Liver (tissue), 9 donors: Measurements from ENCODE around the gene CEP128. TPM values are rescaled to one million over a fixed set of nuclear protein-coding genes. Genes with fewer than 3 reads are reported as not detected.

ENCODE experiments used
- DNase-seq: peaks from one replicate; pipeline ENCODE4 v3.0.0-alpha.2; 2017; ENCODE audit warnings: low spot score
- H3K27ac ChIP-seq, 2 donors: one replicate each; pipeline ENCODE4 v1.7.0; 2013; ENCODE audit warnings: inconsistent platforms in 2 of 2, low read length in 2 of 2, control low read depth in 1 of 2, low read depth in 1 of 2, mild to moderate bottlenecking in 1 of 2
- H3K27me3 ChIP-seq, 4 donors: one replicate each; pipeline versions ENCODE4 v1.6.1 to v1.7.0; 2013; ENCODE audit warnings: low read length in 3 of 4, inconsistent platforms in 1 of 4, mild to moderate bottlenecking in 1 of 4, moderate library complexity in 1 of 4; ENCODE audit not compliant: control insufficient read depth in 4 of 4, insufficient read depth in 4 of 4
- H3K36me3 ChIP-seq, 4 donors: one replicate each; pipeline versions ENCODE4 v1.6.1 to v1.7.0; 2013; ENCODE audit warnings: low read length in 3 of 4, mild to moderate bottlenecking in 3 of 4, low read depth in 1 of 4, moderate library complexity in 1 of 4; ENCODE audit not compliant: control insufficient read depth in 4 of 4, insufficient read depth in 3 of 4
- H3K4me1 ChIP-seq, 4 donors: one replicate each; pipeline versions ENCODE4 v1.6.1 to v1.7.0; 2013; ENCODE audit warnings: low read length in 3 of 4, mild to moderate bottlenecking in 3 of 4, moderate library complexity in 1 of 4; ENCODE audit not compliant: control insufficient read depth in 4 of 4, insufficient read depth in 4 of 4
- H3K4me3 ChIP-seq, 3 donors: one replicate each; pipeline versions ENCODE4 v1.6.1 to v1.7.0; 2013; ENCODE audit warnings: low read length in 3 of 3, control low read depth in 1 of 3, low read depth in 1 of 3, mild to moderate bottlenecking in 1 of 3
- H3K9ac ChIP-seq, 2 donors: one replicate each; pipeline ENCODE4 v1.7.0; 2013; ENCODE audit warnings: low read length in 2 of 2, mild to moderate bottlenecking in 2 of 2, moderate library complexity in 2 of 2, control low read depth in 1 of 2, low read depth in 1 of 2
- H3K9me3 ChIP-seq, 4 donors: one replicate each; pipeline versions ENCODE4 v1.6.1 to v1.7.0; 2013; ENCODE audit warnings: low read length in 3 of 4; ENCODE audit not compliant: control insufficient read depth in 4 of 4
- ATF3 ChIP-seq: IDR thresholded peaks from 2 replicates; pipeline ENCODE4 v1.6.1; 2016; ENCODE audit warnings: antibody characterized with exemption
- EGR1 ChIP-seq, 2 donors: IDR thresholded peaks; 2 replicates each; pipeline ENCODE4 v1.6.1; 2016 to 2018; ENCODE audit warnings: antibody characterized with exemption in 2 of 2, low read depth in 2 of 2
- FOXA1 ChIP-seq: IDR thresholded peaks from 2 replicates; pipeline ENCODE4 v1.6.1; 2016; ENCODE audit warnings: antibody characterized with exemption
- FOXA2 ChIP-seq: IDR thresholded peaks from 2 replicates; pipeline ENCODE4 v1.6.1; 2016; ENCODE audit warnings: antibody characterized with exemption
- GABPA ChIP-seq, 2 donors: IDR thresholded peaks in 1 of 2; conservative IDR thresholded peaks in 1 of 2; 2 replicates each; pipeline ENCODE4 v1.6.1; 2016; ENCODE audit warnings: antibody characterized with exemption in 2 of 2, mild to moderate bottlenecking in 1 of 2, moderate library complexity in 1 of 2
- HNF4G ChIP-seq: IDR thresholded peaks from 2 replicates; pipeline ENCODE4 v1.6.1; 2016; ENCODE audit warnings: antibody characterized with exemption
- MAX ChIP-seq: IDR thresholded peaks from 2 replicates; pipeline ENCODE4 v1.6.1; 2016; ENCODE audit warnings: antibody characterized with exemption
- NR2F2 ChIP-seq: IDR thresholded peaks from 2 replicates; pipeline ENCODE4 v1.6.1; 2016; ENCODE audit warnings: antibody characterized with exemption
- REST ChIP-seq: IDR thresholded peaks from 2 replicates; pipeline ENCODE4 v1.6.1; 2016; ENCODE audit warnings: antibody characterized with exemption, mild to moderate bottlenecking
- RXRA ChIP-seq, 2 donors: IDR thresholded peaks; 2 replicates each; pipeline ENCODE4 v1.6.1; 2017 to 2018; ENCODE audit warnings: antibody characterized with exemption in 2 of 2, mild to moderate bottlenecking in 1 of 2
- SP1 ChIP-seq: IDR thresholded peaks from 2 replicates; pipeline ENCODE4 v1.6.1; 2018; ENCODE audit warnings: antibody characterized with exemption, mild to moderate bottlenecking
- TAF1 ChIP-seq: conservative IDR thresholded peaks from 2 replicates; pipeline ENCODE4 v1.6.1; 2016; ENCODE audit warnings: antibody characterized with exemption, mild to moderate bottlenecking
- YY1 ChIP-seq: IDR thresholded peaks from 2 replicates; pipeline ENCODE4 v1.6.1; 2016; ENCODE audit warnings: antibody characterized with exemption, mild to moderate bottlenecking
- ZBTB33 ChIP-seq: IDR thresholded peaks from 2 replicates; pipeline ENCODE4 v1.6.1; 2016; ENCODE audit warnings: antibody characterized with exemption
- WGBS: extraction: QIAGEN DNeasy Blood & Tissue Kit; methylation state at CpG from one replicate; pipeline ENCODE4 v1.1.7; 2013; 5-methylcytosine and 5-hydroxymethylcytosine counted together
- polyA plus RNA-seq, 2 donors: library from polyadenylated mRNA; stranded (reverse) in 1 of 2; unstranded in 1 of 2; fragments of 200-250 nt in 1 of 2; fragments of >200 nt in 1 of 2; fragmentation: Nextera tagmentation in 1 of 2; extraction: Ambion mirVana in 1 of 2; gene quantifications; one replicate each; pipeline versions ENCODE4 v1.2.1 to v1.2.3, GENCODE V29; 2013 to 2015
- total RNA-seq, 2 donors: library from RNA; depleted of rRNA; stranded (reverse); fragments of >200 nt; gene quantifications; one replicate each; pipeline ENCODE4 v1.2.3, GENCODE V29; 2014
- donor health status: healthy.
- donor health status: healthy.
- donor health status: healthy.
- donor health status: healthy.
- donor health status: healthy.

CEP128 gene
- total and polyA plus RNA-seq, 4 donors: 0.27 to 3.8 (median 1.4) TPM

- TF ChIP-seq GABPA (IDR thresholded peaks at IDR 0.05 in 1 of 2, conservative IDR thresholded peaks at IDR 0.05 in 1 of 2) (no peak), RXRA (IDR thresholded peaks at IDR 0.05) (no peak), FOXA1 (no peak), NR2F2 (no peak), HNF4G (no peak), TAF1 (no peak), REST (no peak), YY1 (no peak), EGR1 (IDR thresholded peaks at IDR 0.05; ENCODE audit: low read depth in 2 of 2) (no peak), FOXA2 (no peak), ATF3 (no peak), MAX (no peak), SP1 (no peak), ZBTB33 (no peak)
- WGBS: 81% methylated on average over 1 of the region's 1 CpG
Measured at GRCh38 chr14:80956922-80957321, 15.4 kb upstream of the CEP128 start.

GRCh38 chr14:80956102-80956501 lies 14.6 kb upstream of the CEP128 start:
- no peak for TF ChIP-seq MAX
- TF ChIP-seq ZBTB33: no peak
- Histone ChIP-seq H3K27me3 (no peaks in the 10 kb centered on the region), H3K9me3 (no peaks in the 10 kb centered on the region), H3K4me1 (peaks cover 0 to 15% (median 8%) of the 10 kb centered on the region in 4 donors), H3K27ac (no peak overlapping the region), H3K9ac (no peak overlapping the region), H3K4me3 (no peak overlapping the region), H3K36me3 (no peaks in the 10 kb centered on the region)
- DNase-seq: no peak
- 51% methylated on average over 2 of the region's 2 CpGs for WGBS

More at GRCh38 chr14:80956922-80957321, 15.4 kb upstream of the CEP128 start:
- no peak overlapping the region for H3K27ac ChIP-seq
- no peaks in the 10 kb centered on the region for H3K9me3 ChIP-seq
- H3K36me3 ChIP-seq: no peaks in the 10 kb centered on the region
- no peak overlapping the region for H3K9ac ChIP-seq
- no peak overlapping the region for H3K4me3 ChIP-seq
- no peaks in the 10 kb centered on the region for H3K27me3 ChIP-seq
- H3K4me1 ChIP-seq: peaks cover 0 to 15% (median 8%) of the 10 kb centered on the region in 4 donors
- DNase-seq: no peak
